ENCODE data around the gene ZNF341.
"Not testable (repeated sequence)": the region's sequence is repeated elsewhere in the genome, so short reads cannot be mapped to it uniquely, and the experiment has no call there.

Gene ZNF341

GRCh38 chr20:33730946-33731692 lies 677 bp upstream of the ZNF341 start:
- DNase-seq, result no peak

GRCh38 chr20:33732166-33732970 lies 572 bp downstream of the ZNF341 start:
- peak; percentile 76 to 81 for DNase-seq

- DNase-seq, result no peak
These were observed 2.1 kb downstream of the ZNF341 start for GRCh38 chr20:33733654-33734576.

- DNase-seq, result no peak
These were observed 5.2 kb downstream of the ZNF341 start for GRCh38 chr20:33736962-33737361.

GRCh38 chr20:33739493-33739892 lies 7.7 kb downstream of the ZNF341 start:
- no peak for DNase-seq

- DNase-seq, result no peak
These were observed 8.4 kb downstream of the ZNF341 start for GRCh38 chr20:33740189-33740588.

- DNase-seq, result no peak
These were observed 12.4 kb downstream of the ZNF341 start for GRCh38 chr20:33744181-33744580.

GRCh38 chr20:33744773-33745385 lies 13.1 kb downstream of the ZNF341 start:
- no peak for DNase-seq

- DNase-seq, result no peak
These were observed 14.7 kb downstream of the ZNF341 start for GRCh38 chr20:33746325-33746998.

GRCh38 chr20:33751775-33752174 lies 20.0 kb downstream of the ZNF341 start:
- no peak for DNase-seq

GRCh38 chr20:33753143-33753542 lies 21.3 kb downstream of the ZNF341 start:
- no peak for DNase-seq

GRCh38 chr20:33753763-33754162 lies 22.0 kb downstream of the ZNF341 start:
- DNase-seq, result no peak

GRCh38 chr20:33755936-33756490 lies 24.2 kb downstream of the ZNF341 start:
- not testable (repeated sequence) for DNase-seq

GRCh38 chr20:33757046-33757445 lies 25.2 kb downstream of the ZNF341 start:
- no peak for DNase-seq

- no peak for DNase-seq
These were observed 25.7 kb downstream of the ZNF341 start for GRCh38 chr20:33757458-33757857.

- DNase-seq, result no peak
These were observed 30.0 kb downstream of the ZNF341 start for GRCh38 chr20:33761698-33762250.

GRCh38 chr20:33765099-33765498 lies 33.3 kb downstream of the ZNF341 start:
- DNase-seq, result no peak

GRCh38 chr20:33765592-33765991 lies 33.8 kb downstream of the ZNF341 start:
- DNase-seq, result no peak

- DNase-seq, result no peak
These were observed 34.9 kb downstream of the ZNF341 start for GRCh38 chr20:33766686-33767085.

GRCh38 chr20:33767777-33768138 lies 36.0 kb downstream of the ZNF341 start:
- DNase-seq, result no peak

- no peak for DNase-seq
These were observed 37.2 kb downstream of the ZNF341 start for GRCh38 chr20:33769043-33769442.

GRCh38 chr20:33770005-33770404 lies 38.2 kb downstream of the ZNF341 start:
- no peak for DNase-seq
